ENCODE results near the gene ITGB1BP1. TPM values are rescaled to one million over a fixed set of nuclear protein-coding genes. Genes with fewer than 3 reads are reported as not detected.

Gene ITGB1BP1
- total and polyA plus RNA-seq, 2 of the 13 experiments (the other 11 are each of a cell fraction or from before 2014, with no cell fraction given) = 106 to 108 TPM

DNA sequence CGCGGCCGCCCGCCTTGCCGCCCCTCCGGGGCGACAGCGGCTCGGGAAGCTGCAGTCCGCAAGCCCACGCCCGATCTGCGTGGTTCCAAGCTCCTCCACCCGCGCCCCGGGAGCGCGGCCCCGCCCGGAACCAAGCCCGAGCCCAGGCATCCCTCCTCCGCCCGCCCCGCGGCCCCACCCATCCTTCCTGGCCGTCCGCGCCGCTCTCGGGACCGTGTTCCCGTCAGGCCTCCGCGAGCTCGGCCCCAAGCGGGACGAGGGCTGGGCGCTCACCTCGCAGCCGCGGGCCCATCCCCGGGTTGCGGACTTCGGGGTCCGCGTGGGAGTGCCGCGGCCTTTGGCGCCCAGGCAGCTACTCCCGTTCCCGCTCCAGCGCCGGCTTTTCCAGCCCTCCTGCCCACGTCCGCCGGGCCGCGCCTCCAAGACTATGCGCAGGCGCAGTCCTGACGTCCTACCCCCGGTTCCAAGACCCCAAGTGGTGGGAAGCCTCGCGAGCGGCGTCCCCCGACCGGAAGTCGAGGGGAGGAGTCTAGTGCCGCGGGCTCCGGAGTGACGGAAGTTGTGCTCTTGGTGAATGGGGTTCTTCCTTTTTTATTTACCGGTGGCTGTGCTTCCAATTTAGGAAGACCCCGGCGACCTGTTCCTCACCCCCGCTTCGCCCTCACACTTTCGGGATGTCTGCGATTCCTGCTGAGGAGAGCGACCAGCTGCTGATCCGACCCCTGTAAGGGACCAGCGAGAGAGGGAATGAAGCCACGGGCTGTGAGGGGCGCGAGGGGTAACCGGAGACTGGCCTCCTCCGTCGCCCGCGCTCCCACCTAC, at the start of gene ITGB1BP1, which contains the start of gene CPSF3 (continued):
- TF ChIP-seq, protein P1, sequence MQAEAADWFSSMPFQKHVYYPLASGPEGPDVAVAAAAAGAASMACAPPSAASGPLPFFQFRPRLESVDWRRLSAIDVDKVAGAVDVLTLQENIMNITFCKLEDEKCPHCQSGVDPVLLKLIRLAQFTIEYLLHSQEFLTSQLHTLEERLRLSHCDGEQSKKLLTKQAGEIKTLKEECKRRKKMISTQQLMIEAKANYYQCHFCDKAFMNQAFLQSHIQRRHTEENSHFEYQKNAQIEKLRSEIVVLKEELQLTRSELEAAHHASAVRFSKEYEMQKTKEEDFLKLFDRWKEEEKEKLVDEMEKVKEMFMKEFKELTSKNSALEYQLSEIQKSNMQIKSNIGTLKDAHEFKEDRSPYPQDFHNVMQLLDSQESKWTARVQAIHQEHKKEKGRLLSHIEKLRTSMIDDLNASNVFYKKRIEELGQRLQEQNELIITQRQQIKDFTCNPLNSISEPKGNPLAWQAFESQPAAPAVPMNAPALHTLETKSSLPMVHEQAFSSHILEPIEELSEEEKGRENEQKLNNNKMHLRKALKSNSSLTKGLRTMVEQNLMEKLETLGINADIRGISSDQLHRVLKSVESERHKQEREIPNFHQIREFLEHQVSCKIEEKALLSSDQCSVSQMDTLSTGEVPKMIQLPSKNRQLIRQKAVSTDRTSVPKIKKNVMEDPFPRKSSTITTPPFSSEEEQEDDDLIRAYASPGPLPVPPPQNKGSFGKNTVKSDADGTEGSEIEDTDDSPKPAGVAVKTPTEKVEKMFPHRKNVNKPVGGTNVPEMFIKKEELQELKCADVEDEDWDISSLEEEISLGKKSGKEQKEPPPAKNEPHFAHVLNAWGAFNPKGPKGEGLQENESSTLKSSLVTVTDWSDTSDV (CRISPR knock-in tag; IDR thresholded peaks at IDR 0.05) = peak; percentile 25; the same call in 1 of the 2 replicates
- TF ChIP-seq KLF6 (CRISPR knock-in tag; IDR thresholded peaks at IDR 0.05) (peak; percentile 98; the same call in 1 of the 2 replicates), TP53 (CRISPR knock-in tag; conservative IDR thresholded peaks at IDR 0.05) (peak; percentile 90; the same call in 1 of the 2 replicates), RBFOX2 (IDR thresholded peaks at IDR 0.05; ENCODE audit: low read depth, low read length) (peak; percentile 90), ZNF180 (CRISPR knock-in tag; IDR thresholded peaks at IDR 0.05; ENCODE audit: borderline replicate concordance, low read depth) (no peak), SSRP1 (CRISPR knock-in tag; IDR thresholded peaks at IDR 0.05) (no peak; the same call in 1 of the 2 replicates), KLF11 (CRISPR knock-in tag; IDR thresholded peaks at IDR 0.05) (no peak), KIAA2018 (CRISPR knock-in tag; IDR thresholded peaks at IDR 0.05; ENCODE audit: borderline replicate concordance) (peak; percentile 60; the same call in 1 of the 2 replicates), ZNF546 (CRISPR knock-in tag; conservative IDR thresholded peaks at IDR 0.05) (peak; percentile 73; the same call in 1 of the 2 replicates), FOXM1 (CRISPR knock-in tag; IDR thresholded peaks at IDR 0.05) (0 out of 2 replicates have a peak, but pooled peaks have one; percentile 25), U2AF2 (IDR thresholded peaks at IDR 0.05; ENCODE audit: low read depth, low read length) (no peak), ZNF326 (CRISPR knock-in tag; IDR thresholded peaks at IDR 0.05; ENCODE audit: borderline replicate concordance) (no peak), ZNF691 (CRISPR knock-in tag; IDR thresholded peaks at IDR 0.05; ENCODE audit: borderline replicate concordance, low read depth) (peak; percentile 61; the same call in 1 of the 2 replicates), ADNP (CRISPR knock-in tag; IDR thresholded peaks at IDR 0.05) (no peak), CCDC6 (CRISPR knock-in tag; IDR thresholded peaks at IDR 0.05) (no peak; the same call in 1 of the 2 replicates), ZFP62 (CRISPR knock-in tag; IDR thresholded peaks at IDR 0.05) (no peak), CBX1 (IDR thresholded peaks at IDR 0.05; ENCODE audit: low read depth) (peak; percentile 80)

All from HepG2 (cell line).